ENCODE results near the gene HSPB1. TPM values are rescaled to one million over a fixed set of nuclear protein-coding genes. Genes with fewer than 3 reads are reported as not detected.

HSPB1 gene
- total RNA-seq: 19.9 and 45.4 TPM in 2 replicates

GRCh38 chr7:76302347-76303201, at the start of gene HSPB1:
Gene HSPB1, plus strand, starts transcription at chr7:76302673. Its CDS starts 40 bp downstream, at chr7:76302713.

Other genes starting within 250 kb of the HSPB1 start
- 1.1 and 2.0 TPM in 2 replicates for gene SRRM3, start 100.8 kb upstream of the HSPB1 start, total RNA-seq
- 56.2 and 95.2 TPM in 2 replicates for gene YWHAG, start 56.3 kb downstream of the HSPB1 start, total RNA-seq
- 0.28 and 0.55 TPM in 2 replicates for gene SSC4D, start 107.0 kb downstream of the HSPB1 start, total RNA-seq
- 2.1 and 3.5 TPM in 2 replicates for gene ZP3, start 122.3 kb downstream of the HSPB1 start, total RNA-seq
- gene DTX2, start 159.0 kb downstream of the HSPB1 start, total RNA-seq: 2.3 and 2.6 TPM in 2 replicates
- 0.46 TPM in 1 of 2 replicates, not detected in the other for gene UPK3B, start 207.9 kb downstream of the HSPB1 start, total RNA-seq
- 0.14 TPM in 1 of 2 replicates, not detected in the other for gene SPDYE16, start 240.6 kb downstream of the HSPB1 start, total RNA-seq

All from smooth muscle cell of bladder (primary cell).